ENCODE results near the gene QSOX1.

Gene QSOX1

DNA sequence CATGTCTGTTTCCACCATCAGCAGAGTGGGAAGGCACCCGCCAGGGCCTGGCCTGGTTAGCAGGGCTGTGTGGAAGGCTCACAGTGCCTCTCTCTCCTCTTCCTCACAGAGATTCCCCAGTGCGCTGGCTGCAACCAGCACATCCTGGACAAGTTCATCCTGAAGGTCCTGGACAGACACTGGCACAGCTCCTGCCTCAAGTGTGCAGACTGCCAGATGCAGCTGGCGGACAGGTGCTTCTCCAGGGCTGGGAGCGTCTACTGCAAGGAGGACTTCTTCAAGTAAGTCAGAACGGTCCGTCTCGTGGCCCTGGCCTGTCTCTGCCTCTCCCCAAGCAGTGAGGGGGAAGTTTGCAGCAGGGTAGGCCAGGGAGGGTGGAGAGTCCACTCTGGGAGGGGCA, 93.5 kb downstream of the QSOX1 start:
- DNase-seq (ENCODE audit: extremely low read depth in 1 of 2, low read depth in 1 of 2) = no peak

DNA sequence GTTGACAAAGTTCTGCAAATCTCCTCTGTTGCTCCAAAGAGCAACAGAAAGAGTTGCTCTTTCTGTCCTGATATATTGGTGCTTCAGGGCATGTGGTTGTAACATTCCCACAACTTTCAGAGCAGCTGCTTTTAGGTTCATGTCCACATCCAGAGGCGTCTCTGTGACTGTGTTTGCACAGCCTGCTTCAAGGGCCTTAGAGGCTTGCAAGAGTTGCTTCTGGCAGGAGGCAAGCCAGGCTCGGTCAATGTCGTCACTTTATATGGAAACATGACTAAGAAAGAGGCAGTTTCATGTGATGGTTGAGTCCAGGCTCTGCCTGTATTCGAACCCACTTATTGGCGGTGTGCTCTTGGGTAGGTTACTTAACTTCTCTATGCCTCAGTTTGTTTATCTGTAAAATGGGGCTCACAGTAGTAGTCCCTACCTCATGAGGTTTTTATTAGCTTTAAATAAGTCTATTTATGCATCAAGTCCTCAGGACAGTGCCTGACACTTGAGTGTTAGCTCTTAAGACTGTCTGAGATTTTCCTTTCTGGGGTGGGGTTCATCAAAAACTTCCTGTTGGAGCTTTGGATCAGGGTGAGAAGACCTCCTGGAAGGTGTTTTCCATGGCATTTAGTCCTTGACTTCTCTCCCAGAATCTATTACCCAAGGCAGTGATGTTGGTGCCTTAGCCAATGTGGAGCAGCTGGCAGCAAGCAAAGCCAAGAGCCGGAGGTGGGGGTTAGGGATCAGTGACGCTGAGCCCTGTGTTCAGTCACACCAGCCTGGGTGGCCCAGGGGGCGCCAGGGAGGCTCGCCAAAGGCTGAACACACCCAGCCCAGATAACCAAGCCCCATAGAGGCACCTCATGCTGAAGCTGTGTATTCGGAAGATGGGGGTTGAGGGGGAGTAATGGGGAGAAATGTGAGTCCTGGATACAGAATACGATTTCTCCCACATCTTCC, 94.3 kb downstream of the QSOX1 start:
- no peak for DNase-seq (ENCODE audit: extremely low read depth in 1 of 2, low read depth in 1 of 2)

DNA sequence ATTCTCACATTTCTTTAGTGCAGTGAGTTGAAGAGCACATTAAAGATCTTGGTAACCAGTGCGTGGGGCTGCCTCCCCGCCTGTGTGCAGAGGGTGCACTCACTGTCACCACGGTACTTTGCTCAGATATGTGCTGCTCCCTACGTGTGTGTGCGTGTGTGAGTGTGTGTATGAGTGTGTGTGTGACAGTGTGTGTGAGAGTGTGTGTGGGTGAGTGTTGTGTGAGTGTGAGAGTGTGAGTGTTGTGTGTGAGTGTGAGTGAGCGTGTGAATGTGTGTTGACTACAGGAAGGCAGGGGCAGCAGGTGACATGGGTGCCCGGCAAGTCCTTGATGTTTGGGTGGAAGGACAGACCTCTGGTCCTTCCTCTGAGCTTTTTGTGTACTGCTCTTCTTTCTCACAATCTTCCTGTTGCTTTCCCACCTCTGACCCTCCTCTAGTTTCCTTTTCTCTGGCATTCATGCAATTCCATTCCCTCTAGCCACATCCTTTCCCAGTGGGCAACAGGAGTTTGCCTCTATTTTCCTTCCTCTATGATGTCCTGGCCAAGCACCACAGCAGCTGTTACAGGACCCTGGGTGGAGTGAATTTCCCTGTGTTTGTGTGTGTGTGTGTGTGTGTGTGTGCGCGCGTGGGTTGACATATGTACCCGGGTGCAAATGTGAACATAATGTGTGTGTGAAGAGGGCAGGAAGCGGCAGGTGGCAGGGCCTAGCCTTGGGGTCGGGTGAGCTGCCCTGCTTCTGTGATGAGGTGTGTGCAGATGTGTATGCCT, 95.2 kb downstream of the QSOX1 start:
- DNase-seq (ENCODE audit: extremely low read depth in 1 of 2, low read depth in 1 of 2) = no peak

DNA sequence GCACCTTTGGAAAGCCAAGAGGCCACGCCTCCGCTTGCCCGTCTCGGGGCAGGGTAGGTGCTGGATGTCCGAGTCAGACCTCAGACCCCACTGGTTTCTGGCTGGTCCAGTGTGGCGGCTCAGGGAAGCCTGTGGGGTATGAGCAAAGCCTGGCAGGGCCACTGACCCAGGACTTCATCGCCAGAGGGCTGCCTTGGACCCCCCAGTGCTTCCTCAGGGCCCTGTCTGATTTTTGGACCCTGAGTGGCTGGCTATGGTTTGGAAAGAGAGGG, 95.8 kb downstream of the QSOX1 start:
- no peak for DNase-seq (ENCODE audit: extremely low read depth in 1 of 2, low read depth in 1 of 2)

DNA sequence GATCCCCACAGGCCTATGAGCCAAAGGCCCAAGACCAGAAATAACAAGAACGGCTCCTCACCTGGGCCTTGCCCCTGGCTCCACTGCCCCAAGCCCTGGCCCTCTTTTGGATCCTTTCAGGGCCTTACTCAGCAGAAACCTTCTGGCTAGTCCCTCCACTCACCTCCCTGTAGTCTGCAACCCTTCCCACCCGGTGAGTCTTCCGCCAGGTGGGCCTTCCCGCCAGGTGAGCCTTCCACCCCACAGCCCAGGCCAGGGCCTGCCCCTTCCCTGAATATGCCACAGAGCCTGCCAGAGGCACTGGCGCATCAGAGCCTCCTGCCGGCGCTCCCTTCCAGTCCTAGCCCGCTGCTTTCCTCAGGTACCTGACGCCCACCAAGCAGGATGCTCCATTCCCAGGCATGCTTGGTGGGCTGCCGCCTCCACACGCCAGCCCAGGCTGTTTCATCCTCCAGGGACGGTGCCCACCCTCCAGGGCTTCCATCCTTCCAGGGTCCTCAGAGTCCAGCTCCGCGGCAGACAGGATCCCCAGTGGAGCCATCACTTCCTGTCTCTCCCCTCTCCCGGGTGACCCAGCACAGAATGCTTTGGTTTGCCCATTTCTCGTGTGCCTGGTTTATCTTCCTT, 96.3 kb downstream of the QSOX1 start:
- DNase-seq (ENCODE audit: extremely low read depth in 1 of 2, low read depth in 1 of 2) = no peak

DNA sequence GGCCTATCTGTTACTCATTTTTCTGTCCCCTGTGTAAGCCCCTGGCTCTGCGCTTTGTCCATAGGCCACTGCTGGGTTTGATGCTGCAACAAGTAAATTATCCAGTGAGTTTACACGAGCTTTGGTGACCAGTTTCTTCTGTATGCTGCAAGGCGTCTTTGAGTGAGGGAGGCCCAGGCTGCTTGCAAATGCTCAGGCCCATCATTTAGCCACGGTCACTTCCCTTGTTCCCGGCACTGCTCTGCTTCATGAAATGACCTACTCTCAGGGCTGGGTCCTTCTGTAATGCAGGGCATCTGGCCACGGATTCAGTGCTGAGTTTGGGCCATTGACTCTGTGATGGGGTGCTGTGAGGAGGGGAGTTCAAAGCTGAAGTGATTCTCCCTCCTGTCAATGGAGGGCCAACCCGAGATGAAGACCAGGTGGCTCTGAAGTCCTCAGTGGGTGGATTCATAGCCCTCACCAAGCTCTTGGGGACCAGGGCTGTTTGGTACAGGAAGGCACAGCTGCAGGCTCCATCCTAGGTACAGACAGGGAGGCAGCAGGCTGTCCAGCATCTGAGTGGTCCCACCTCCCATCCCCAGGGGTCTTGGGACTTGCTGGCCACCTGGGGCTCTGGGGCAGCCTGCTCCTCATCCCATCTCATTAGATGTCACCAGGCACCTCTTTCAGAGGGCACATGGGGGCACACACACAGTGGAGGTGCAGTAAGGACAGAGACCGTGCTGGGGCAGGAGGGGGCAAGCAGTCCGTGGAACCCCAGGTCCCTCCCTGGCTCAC, 97.0 kb downstream of the QSOX1 start:
- no peak for DNase-seq (ENCODE audit: extremely low read depth in 1 of 2, low read depth in 1 of 2)

DNA sequence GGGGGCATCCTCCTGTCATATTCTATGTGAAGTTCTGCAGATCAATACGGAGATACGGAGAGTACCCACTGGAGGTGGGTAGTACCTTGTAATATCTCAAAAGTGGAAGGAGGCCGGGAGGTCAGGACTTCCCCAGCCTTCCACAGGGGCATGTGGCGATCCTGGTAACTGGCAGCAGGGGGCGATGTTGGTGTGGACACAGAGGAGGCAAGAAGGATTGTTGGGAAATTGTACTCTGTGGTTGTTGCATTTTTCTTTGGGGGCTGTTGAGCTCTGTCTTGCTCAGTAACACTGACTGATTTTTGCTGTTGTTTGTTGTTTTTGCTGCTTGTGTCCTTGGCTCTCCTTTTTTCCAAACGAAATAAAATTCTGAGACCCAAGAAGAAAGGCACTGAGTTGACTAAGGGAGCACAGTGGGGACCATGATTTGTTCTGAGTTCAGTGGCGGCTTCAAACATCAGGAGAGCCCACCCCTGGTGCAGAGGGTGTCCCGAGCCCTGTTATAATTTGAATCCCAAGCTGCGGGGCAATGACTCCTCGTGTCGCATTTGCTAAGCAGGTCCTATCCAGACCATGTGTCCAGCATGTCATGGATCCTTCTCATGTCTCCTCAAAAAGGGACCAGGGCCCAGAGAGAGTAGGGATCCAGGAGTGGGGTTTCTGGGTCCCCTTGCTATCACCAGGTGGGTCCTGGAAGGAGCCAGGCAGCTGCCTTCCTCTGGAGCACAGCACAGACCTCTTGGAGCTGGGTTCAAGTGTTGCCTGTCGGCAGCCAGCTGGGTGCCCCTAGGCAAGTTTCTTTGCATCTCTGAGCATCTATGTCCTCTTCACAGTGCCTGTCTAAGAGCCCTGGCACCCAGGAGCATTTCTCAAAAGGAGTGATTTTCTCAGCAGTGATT, 98.2 kb downstream of the QSOX1 start:
- DNase-seq (ENCODE audit: extremely low read depth in 1 of 2, low read depth in 1 of 2) = peak; percentile 34 to 55

All from stimulated activated CD8-positive, alpha-beta memory T cell treated with anti-CD3 and anti-CD28 coated beads, Interleukin-7, amount 100 ng/mL, for 48 hours (primary cell).